ENCODE results near the gene DLST.

The DLST gene

DNA sequence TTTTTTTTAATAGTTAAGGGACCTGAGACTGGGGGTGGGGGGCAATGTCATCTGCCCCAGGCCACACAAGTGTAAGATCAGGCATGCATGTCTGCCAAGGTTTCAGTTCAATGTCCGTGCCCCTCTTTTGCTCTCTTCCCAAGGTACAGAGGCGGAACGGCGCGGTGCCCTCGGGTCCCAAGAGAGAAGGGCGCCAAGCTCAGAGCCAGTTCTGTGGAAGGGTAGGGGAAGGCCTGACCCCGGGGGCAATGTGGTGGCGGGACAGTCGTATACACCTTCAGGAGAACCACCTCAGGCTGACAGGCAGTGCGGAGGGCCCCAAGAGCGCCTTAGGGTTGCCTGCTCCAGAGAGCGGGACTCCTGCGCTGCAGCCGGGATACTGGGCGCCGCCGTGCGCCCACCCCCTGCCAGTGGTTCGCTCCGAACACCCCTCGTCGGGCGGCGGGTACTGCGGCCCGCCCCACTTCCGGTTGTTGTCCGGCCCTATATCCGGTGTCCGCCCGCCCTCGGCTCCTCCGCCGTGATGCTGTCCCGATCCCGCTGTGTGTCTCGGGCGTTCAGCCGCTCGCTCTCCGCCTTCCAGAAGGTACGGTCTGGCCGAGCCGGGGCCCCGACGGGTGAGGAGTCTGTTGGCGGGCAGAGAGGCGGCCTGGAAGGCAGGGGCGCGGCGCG lies at the start of gene DLST:
Gene DLST (plus strand): TSS at position 486 of the 672 bp plus-strand sequence. CDS start 38 bp downstream, at position 524.
- Histone ChIP-seq H3K27me3 (ENCODE audit: control insufficient read depth in 2 of 2, insufficient read depth in 2 of 2, low read length in 2 of 2) (no peaks in the 10 kb centered on the region), H3K9me3 (ENCODE audit: control insufficient read depth in 2 of 2, low read length in 2 of 2) (no peaks in the 10 kb centered on the region), H3K4me3 (ENCODE audit: low read length in 2 of 2) (peak within 1 kb of the TSS; percentile 70 to 87), H3K36me3 (ENCODE audit: control insufficient read depth in 2 of 2, insufficient read depth in 2 of 2, low read length in 2 of 2) (peaks cover 3 to 6% of the 10 kb centered on the region in 2 donors), H3K4me1 (ENCODE audit: control insufficient read depth in 2 of 2, insufficient read depth in 2 of 2, low read length in 2 of 2) (peaks cover 15 to 16% of the 10 kb centered on the region in 2 donors), H3K27ac (ENCODE audit: low read depth in 2 of 2, low read length in 2 of 2) (peak within 1 kb of the TSS; percentile 96 to 97), H3K9ac (ENCODE audit: low read depth in 1 of 2, low read length in 2 of 2) (peak within 1 kb of the TSS; percentile 84 to 98)

DNA sequence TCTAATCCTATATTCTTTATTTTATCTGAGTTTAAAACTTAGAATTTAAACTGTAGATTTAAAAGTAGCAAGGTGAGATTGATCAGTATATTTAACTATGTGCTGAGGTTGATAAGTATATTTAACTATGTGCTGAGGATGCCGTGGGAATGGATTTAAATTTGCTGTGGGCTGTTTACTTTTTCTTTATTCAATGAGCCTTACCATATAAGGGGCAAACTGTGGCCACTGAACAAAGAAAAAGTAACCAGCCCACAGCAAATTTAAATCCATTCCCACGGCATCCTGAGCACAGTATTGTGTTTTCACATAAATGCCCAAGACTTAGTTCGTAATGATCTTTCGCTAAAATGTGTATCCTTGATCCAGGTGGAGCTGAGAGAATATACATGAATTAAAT lies 48.9 kb upstream of the DLST start:
- H3K9ac ChIP-seq (ENCODE audit: low read depth in 1 of 2, low read length in 2 of 2): no peak overlapping the region
- H3K27me3 ChIP-seq (ENCODE audit: control insufficient read depth in 2 of 2, insufficient read depth in 2 of 2, low read length in 2 of 2): no peaks in the 10 kb centered on the region
- peaks cover 0 to 5% of the 10 kb centered on the region in 2 donors for H3K4me1 ChIP-seq (ENCODE audit: control insufficient read depth in 2 of 2, insufficient read depth in 2 of 2, low read length in 2 of 2)
- no peak overlapping the region for H3K4me3 ChIP-seq (ENCODE audit: low read length in 2 of 2)
- H3K36me3 ChIP-seq (ENCODE audit: control insufficient read depth in 2 of 2, insufficient read depth in 2 of 2, low read length in 2 of 2): peaks cover 32 to 35% of the 10 kb centered on the region in 2 donors
- H3K9me3 ChIP-seq (ENCODE audit: control insufficient read depth in 2 of 2, low read length in 2 of 2): no peaks in the 10 kb centered on the region
- H3K27ac ChIP-seq (ENCODE audit: low read depth in 2 of 2, low read length in 2 of 2): no peak overlapping the region

DNA sequence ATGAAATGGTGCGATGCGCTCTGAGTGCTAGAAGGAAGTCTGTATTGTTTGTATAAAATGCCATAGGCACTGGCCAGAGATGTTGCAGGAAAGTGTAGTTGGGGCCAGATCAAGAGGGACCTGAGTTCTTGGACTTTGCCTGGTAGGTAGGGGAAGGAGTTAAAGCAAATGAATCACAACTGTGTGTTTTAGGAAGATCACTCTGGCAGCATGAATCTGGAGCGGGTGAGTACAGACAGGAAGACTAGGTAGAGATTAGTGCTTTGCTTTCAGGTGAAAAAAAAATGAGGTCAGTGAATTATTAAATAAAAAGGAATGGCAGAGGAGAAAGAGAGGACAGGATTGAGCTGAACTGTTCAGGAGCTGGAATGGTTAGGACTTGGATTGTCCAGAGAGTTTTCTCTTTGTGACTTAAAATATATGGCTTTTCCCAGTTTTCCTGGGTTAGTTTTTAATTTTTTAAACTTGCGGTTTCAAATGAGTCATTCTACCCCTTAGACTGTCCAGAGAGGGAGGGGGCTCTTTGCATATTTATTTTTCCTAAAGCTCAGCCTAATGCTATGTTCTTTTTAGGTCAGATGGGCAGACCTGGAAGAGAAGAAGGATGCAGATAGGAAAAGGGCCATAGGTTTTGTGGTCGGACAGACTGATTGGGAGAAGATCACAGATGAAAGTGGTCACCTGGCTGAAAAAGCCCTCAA lies 46.9 kb upstream of the DLST start:
- Histone ChIP-seq H3K36me3 (ENCODE audit: control insufficient read depth in 2 of 2, insufficient read depth in 2 of 2, low read length in 2 of 2) (peaks cover 24 to 26% of the 10 kb centered on the region in 2 donors), H3K9me3 (ENCODE audit: control insufficient read depth in 2 of 2, low read length in 2 of 2) (no peaks in the 10 kb centered on the region), H3K27me3 (ENCODE audit: control insufficient read depth in 2 of 2, insufficient read depth in 2 of 2, low read length in 2 of 2) (no peaks in the 10 kb centered on the region), H3K9ac (ENCODE audit: low read depth in 1 of 2, low read length in 2 of 2) (no peak overlapping the region), H3K27ac (ENCODE audit: low read depth in 2 of 2, low read length in 2 of 2) (no peak overlapping the region), H3K4me3 (ENCODE audit: low read length in 2 of 2) (no peak overlapping the region), H3K4me1 (ENCODE audit: control insufficient read depth in 2 of 2, insufficient read depth in 2 of 2, low read length in 2 of 2) (peaks cover 0 to 5% of the 10 kb centered on the region in 2 donors)

DNA sequence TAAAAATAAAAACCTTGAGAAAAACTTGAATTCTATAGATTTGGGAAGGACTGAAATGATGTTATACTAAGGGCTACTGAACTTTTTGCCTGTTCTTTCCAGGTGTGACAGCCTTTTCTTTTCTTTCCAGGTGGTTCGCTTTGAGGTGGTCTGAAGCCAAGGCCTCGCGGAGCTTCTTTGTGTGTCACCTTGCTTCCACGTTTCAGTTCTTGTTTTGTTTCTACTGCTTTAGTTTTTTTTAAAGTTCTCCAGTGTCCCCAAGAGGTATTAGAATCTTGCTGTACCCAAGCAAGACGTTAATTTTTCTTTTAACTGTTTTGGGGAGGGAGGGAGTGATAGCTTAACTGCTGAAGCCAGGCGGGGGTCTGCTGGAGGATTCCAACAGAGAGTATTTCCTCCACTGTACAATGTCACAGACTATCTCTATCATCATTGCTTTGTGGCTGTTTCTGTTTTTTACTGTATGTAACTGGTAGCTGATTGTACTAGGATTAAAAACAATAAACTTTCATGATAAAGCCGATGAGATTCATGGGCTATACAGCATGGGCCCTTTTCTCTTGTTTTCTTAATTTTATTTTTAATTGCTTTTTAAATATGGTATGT lies 46.0 kb upstream of the DLST start:
- Histone ChIP-seq H3K9ac (ENCODE audit: low read depth in 1 of 2, low read length in 2 of 2) (no peak overlapping the region), H3K27ac (ENCODE audit: low read depth in 2 of 2, low read length in 2 of 2) (no peak overlapping the region)

DNA sequence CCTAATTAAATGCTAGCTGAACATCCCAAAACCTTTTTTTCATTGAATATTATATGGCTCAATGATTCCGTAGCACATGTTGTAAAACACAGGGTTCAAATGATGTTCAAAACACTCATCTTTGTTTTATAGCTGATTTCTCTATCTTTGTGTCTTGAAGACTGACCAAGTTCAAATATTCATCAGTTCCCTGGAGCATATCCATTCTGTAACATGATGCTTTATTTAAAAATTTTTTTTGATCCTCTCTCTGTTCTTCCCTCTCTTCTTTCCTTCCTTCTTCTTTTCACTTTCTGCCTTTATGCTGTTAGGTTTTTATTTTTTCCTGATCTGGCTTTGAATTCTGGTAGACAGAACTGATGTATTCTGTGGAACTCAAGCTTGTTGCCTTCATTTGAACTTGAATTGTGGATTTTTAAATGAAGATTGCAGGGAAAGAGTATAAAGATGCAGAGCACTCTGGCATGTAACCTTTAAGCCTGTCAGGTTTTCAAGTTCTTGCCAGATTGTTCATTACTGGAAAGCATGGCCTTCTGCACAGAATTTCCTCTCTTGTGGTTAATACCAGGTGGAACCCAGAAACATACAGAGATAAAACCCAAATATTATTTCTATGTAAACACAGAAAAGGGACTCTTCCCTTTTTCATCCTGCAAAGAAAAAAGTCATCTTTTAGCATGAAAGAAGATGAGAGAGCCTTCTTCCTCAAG lies 45.3 kb upstream of the DLST start:
- Histone ChIP-seq H3K27me3 (ENCODE audit: control insufficient read depth in 2 of 2, insufficient read depth in 2 of 2, low read length in 2 of 2) (no peaks in the 10 kb centered on the region), H3K4me1 (ENCODE audit: control insufficient read depth in 2 of 2, insufficient read depth in 2 of 2, low read length in 2 of 2) (peaks cover 0 to 5% of the 10 kb centered on the region in 2 donors), H3K9me3 (ENCODE audit: control insufficient read depth in 2 of 2, low read length in 2 of 2) (no peaks in the 10 kb centered on the region), H3K27ac (ENCODE audit: low read depth in 2 of 2, low read length in 2 of 2) (no peak overlapping the region), H3K9ac (ENCODE audit: low read depth in 1 of 2, low read length in 2 of 2) (no peak overlapping the region), H3K36me3 (ENCODE audit: control insufficient read depth in 2 of 2, insufficient read depth in 2 of 2, low read length in 2 of 2) (peaks cover 9 to 15% of the 10 kb centered on the region in 2 donors), H3K4me3 (ENCODE audit: low read length in 2 of 2) (no peak overlapping the region)

More for the DNA sequence above, 46.0 kb upstream of the DLST start:
- Histone ChIP-seq H3K27me3 (ENCODE audit: control insufficient read depth in 2 of 2, insufficient read depth in 2 of 2, low read length in 2 of 2) (no peaks in the 10 kb centered on the region), H3K9me3 (ENCODE audit: control insufficient read depth in 2 of 2, low read length in 2 of 2) (no peaks in the 10 kb centered on the region), H3K4me1 (ENCODE audit: control insufficient read depth in 2 of 2, insufficient read depth in 2 of 2, low read length in 2 of 2) (peaks cover 0 to 5% of the 10 kb centered on the region in 2 donors), H3K4me3 (ENCODE audit: low read length in 2 of 2) (no peak overlapping the region), H3K36me3 (ENCODE audit: control insufficient read depth in 2 of 2, insufficient read depth in 2 of 2, low read length in 2 of 2) (peaks cover 15 to 19% of the 10 kb centered on the region in 2 donors)

DNA sequence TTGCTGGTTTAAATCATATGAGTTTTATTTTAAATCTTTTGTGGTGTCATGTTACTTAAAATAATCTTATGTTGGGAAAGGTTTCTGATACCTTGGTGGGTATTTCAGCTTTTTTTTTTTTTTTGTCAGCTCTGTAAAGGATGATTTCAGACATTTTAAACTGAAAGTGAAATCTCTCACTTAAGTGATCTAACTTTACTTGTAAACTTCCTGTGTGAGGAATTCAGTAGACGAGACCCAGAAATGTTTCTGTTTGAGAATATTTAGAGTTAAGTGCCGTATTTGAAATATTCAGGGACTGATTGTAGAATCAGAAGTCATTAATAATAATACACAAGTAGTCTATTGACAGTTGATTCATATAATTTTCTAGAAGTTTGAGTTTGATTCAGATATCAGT lies 43.5 kb upstream of the DLST start:
- H3K9ac ChIP-seq (ENCODE audit: low read depth in 1 of 2, low read length in 2 of 2): no peak overlapping the region
- H3K27ac ChIP-seq (ENCODE audit: low read depth in 2 of 2, low read length in 2 of 2): peak overlapping the region; percentile 12 to 54
- H3K36me3 ChIP-seq (ENCODE audit: control insufficient read depth in 2 of 2, insufficient read depth in 2 of 2, low read length in 2 of 2): peaks cover 9 to 13% of the 10 kb centered on the region in 2 donors
- H3K9me3 ChIP-seq (ENCODE audit: control insufficient read depth in 2 of 2, low read length in 2 of 2): no peaks in the 10 kb centered on the region
- H3K27me3 ChIP-seq (ENCODE audit: control insufficient read depth in 2 of 2, insufficient read depth in 2 of 2, low read length in 2 of 2): no peaks in the 10 kb centered on the region
- peaks cover 0 to 5% of the 10 kb centered on the region in 2 donors for H3K4me1 ChIP-seq (ENCODE audit: control insufficient read depth in 2 of 2, insufficient read depth in 2 of 2, low read length in 2 of 2)
- peak overlapping the region in 1 of 2 donors; percentile 27 for H3K4me3 ChIP-seq (ENCODE audit: low read length in 2 of 2)

DNA sequence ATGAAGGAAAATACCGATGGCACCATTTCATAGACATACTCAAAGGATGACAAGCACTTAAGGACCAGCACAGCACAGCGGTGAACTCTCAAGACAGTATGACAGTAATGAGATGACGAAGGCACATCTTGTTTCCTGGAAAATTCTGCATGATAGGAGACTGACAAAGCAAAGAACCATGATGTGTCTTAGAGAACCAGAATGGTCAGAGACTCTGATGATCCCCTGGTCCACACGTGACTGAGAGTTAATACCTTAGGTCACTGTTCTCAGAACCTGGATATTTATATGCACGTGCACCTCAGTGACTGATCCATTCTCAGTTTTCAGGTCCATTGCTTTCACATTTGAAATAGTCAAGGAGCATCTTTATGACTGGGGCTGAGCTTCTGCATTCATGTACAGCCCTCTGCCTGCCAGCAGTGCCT lies 41.1 kb upstream of the DLST start:
- Histone ChIP-seq H3K9ac (ENCODE audit: low read depth in 1 of 2, low read length in 2 of 2) (no peak overlapping the region), H3K36me3 (ENCODE audit: control insufficient read depth in 2 of 2, insufficient read depth in 2 of 2, low read length in 2 of 2) (peaks cover 5 to 7% of the 10 kb centered on the region in 2 donors), H3K4me1 (ENCODE audit: control insufficient read depth in 2 of 2, insufficient read depth in 2 of 2, low read length in 2 of 2) (peaks cover 0 to 5% of the 10 kb centered on the region in 2 donors), H3K27ac (ENCODE audit: low read depth in 2 of 2, low read length in 2 of 2) (peak overlapping the region; percentile 3 to 54), H3K27me3 (ENCODE audit: control insufficient read depth in 2 of 2, insufficient read depth in 2 of 2, low read length in 2 of 2) (no peaks in the 10 kb centered on the region), H3K4me3 (ENCODE audit: low read length in 2 of 2) (no peak overlapping the region), H3K9me3 (ENCODE audit: control insufficient read depth in 2 of 2, low read length in 2 of 2) (no peaks in the 10 kb centered on the region)

DNA sequence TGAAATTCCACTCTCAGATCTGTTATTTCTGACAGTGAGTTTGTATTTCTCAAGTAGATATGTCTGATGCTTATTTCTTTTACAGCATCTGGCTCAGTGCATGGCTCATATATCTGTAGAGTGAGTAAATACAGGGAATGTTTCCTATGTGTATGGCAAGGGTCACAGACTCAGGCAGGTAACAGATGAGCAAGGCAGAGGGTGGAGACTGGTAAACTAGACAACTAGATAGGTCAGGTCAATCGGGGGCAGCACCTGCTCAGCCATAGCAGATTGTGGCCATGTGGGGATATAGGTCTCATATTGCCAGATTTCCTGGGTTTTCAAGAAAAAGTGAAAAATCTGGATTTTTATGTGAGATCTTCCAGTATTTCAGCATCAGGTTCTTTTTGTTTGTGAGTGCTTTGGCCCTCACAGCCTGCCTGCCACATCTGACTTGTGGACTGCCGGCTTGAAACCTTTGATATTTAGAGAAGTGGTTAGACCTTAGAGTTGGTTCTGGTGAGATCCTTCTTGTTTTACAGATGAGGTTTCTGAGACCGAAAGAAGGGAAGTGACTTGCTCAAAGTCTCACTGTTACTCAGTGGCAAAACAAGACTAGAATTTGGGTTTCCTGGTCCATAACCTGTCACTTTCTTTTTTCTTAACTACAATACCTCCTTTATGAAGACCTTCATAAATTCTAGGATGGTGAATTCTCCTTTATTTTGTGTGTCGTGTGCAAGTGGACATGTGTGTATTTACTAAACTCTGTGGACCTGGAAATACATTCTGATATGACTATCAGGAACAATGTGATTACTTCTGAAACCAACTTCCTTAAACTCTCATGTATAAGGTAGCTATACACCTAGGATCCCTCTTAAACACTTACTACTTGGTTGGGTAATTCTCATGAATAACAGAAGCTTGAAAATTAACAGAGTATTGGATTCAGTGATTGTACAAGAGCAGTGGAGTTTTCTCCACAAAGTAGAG lies 40.2 kb upstream of the DLST start:
- H3K4me1 ChIP-seq (ENCODE audit: control insufficient read depth in 2 of 2, insufficient read depth in 2 of 2, low read length in 2 of 2): peaks cover 0 to 3% of the 10 kb centered on the region in 2 donors
- no peaks in the 10 kb centered on the region for H3K27me3 ChIP-seq (ENCODE audit: control insufficient read depth in 2 of 2, insufficient read depth in 2 of 2, low read length in 2 of 2)
- no peaks in the 10 kb centered on the region for H3K9me3 ChIP-seq (ENCODE audit: control insufficient read depth in 2 of 2, low read length in 2 of 2)
- H3K9ac ChIP-seq (ENCODE audit: low read depth in 1 of 2, low read length in 2 of 2): no peak overlapping the region
- H3K4me3 ChIP-seq (ENCODE audit: low read length in 2 of 2): no peak overlapping the region
- peaks cover 3 to 5% of the 10 kb centered on the region in 2 donors for H3K36me3 ChIP-seq (ENCODE audit: control insufficient read depth in 2 of 2, insufficient read depth in 2 of 2, low read length in 2 of 2)
- H3K27ac ChIP-seq (ENCODE audit: low read depth in 2 of 2, low read length in 2 of 2): peak overlapping the region; percentile 3 to 54

DNA sequence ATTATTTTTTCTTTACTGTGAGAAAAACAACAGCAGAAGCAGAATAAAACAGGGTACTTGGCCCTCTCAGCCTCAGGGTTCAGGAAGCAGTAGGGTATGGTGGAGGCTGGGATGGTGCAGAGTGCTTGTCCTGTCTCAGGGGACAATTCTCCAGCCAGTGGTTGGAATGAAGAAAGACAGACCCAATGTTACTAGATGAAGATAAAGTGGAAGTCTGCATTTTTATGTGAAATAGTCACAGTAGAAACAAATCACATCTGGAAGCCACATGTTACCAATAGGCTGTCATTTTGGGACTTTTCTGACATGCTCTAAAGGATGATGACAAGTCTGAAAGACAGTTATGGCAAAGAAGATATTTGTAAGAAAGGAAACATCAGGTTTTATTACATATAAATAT lies 38.1 kb upstream of the DLST start:
- Histone ChIP-seq H3K4me1 (ENCODE audit: control insufficient read depth in 2 of 2, insufficient read depth in 2 of 2, low read length in 2 of 2) (no peaks in the 10 kb centered on the region), H3K9me3 (ENCODE audit: control insufficient read depth in 2 of 2, low read length in 2 of 2) (no peaks in the 10 kb centered on the region), H3K27ac (ENCODE audit: low read depth in 2 of 2, low read length in 2 of 2) (no peak overlapping the region), H3K4me3 (ENCODE audit: low read length in 2 of 2) (no peak overlapping the region), H3K9ac (ENCODE audit: low read depth in 1 of 2, low read length in 2 of 2) (no peak overlapping the region), H3K27me3 (ENCODE audit: control insufficient read depth in 2 of 2, insufficient read depth in 2 of 2, low read length in 2 of 2) (no peaks in the 10 kb centered on the region), H3K36me3 (ENCODE audit: control insufficient read depth in 2 of 2, insufficient read depth in 2 of 2, low read length in 2 of 2) (peaks cover 0 to 2% of the 10 kb centered on the region in 2 donors)
